ENCODE data around the gene PDE6B.

GRCh38 chr4:664713-665231 lies 39.4 kb downstream of the PDE6B start:
- TF ChIP-seq, protein P1, sequence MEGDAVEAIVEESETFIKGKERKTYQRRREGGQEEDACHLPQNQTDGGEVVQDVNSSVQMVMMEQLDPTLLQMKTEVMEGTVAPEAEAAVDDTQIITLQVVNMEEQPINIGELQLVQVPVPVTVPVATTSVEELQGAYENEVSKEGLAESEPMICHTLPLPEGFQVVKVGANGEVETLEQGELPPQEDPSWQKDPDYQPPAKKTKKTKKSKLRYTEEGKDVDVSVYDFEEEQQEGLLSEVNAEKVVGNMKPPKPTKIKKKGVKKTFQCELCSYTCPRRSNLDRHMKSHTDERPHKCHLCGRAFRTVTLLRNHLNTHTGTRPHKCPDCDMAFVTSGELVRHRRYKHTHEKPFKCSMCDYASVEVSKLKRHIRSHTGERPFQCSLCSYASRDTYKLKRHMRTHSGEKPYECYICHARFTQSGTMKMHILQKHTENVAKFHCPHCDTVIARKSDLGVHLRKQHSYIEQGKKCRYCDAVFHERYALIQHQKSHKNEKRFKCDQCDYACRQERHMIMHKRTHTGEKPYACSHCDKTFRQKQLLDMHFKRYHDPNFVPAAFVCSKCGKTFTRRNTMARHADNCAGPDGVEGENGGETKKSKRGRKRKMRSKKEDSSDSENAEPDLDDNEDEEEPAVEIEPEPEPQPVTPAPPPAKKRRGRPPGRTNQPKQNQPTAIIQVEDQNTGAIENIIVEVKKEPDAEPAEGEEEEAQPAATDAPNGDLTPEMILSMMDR (conservative IDR thresholded peaks at IDR 0.05; ENCODE audit: low read length), result no peak
- no peak for TF ChIP-seq EZH2phosphoT487 (IDR thresholded peaks at IDR 0.05; ENCODE audit: borderline replicate concordance, low read depth, low read length)
